GM04503 (cell line): ENCODE measurements around the gene SLC16A11.
"Not testable (repeated sequence)": the region's sequence is repeated elsewhere in the genome, so short reads cannot be mapped to it uniquely, and the experiment has no call there.

Experiments used
- DNase-seq: peaks from one replicate; pipeline ENCODE4 v3.0.0-alpha.2; 2012; ENCODE audit warnings: low read depth

Gene SLC16A11

DNA sequence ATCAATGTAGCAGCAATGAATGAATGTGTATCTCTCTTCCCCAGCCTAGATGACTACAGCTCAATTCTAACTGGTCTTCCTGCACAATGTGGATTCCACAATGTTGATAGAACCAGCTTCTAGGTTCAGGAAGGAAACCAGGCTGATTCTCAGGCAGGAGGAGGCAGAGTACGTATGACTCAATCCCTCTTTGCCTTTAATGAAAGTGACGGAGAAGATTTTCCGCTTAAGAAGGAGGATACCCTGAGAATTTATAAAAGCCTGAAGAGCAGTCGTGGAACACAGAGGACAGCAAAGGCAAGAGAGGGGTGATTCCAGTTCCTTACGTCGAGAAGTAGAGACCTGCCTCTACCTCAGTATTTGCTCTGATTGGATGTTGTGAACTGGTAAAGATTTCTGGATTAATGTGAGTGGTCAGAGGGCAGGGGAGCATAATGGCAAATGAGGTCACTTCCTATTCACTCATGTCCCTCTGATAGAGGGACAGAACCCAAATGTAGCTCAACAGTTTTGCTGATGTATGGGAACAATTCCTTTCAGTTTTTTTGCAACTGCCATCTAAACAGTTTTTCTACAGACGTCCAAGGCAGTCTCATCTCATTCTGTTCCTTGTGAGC lies 15.0 kb upstream of the SLC16A11 start:
- no peak for DNase-seq

DNA sequence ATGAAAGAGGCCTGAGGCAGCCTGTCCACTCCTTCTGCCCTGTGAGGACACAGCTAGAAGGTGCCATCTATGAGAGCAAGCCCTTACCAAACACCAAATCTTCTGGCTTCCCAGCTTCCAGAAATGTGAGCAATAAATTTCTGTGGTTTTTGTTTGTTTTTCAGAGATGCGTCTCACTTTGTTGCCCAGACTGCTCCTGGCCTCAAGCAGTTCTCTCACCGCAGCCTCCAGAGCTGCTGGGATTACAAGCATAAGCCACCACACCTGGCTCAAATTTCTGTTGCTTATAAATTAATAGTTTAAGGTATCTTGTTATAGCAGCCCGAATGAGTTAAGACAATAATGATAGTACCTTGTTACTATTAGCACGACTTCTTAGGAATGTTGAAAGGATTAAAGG lies 12.5 kb upstream of the SLC16A11 start:
- DNase-seq: peak; percentile 33

DNA sequence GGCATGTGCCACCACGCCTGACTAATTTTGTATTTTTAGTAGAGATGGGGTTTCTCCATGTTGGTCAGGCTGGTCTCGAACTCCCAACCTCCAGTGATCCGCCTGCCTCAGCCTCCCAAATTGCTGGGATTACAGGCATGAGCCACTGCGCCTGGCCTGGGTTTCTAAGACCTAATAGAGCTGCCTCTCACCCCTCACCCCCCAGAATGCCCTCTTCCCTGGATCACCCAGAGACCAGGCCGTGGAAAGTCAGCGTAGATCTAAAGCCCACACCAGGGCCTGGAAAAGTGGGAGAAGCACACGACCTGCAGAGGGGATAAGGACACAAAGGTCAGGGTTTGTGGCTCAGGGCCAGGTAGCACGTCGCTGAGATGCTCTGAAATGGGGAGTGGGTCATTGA lies 6.7 kb upstream of the SLC16A11 start:
- not testable (repeated sequence) for DNase-seq

DNA sequence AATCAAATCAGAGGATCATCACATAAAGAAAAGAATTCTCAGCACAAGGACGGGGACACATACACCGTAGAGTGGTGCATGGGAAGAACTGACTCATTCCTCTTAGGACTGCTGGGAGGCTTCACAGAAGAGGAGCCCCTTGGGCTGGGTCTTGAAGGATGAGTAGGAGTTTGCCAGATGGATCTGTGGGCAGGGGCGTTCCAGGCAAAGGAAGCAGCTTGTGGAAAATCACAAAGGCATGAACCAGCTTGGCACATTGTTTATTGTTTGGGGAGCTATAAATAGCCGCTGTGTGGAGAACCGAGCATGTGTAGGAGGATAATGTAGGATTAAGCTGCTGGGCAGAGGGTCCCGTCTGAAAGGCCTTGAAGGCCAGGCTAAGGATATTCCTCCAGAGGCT lies 5.1 kb upstream of the SLC16A11 start:
- DNase-seq: no peak

DNA sequence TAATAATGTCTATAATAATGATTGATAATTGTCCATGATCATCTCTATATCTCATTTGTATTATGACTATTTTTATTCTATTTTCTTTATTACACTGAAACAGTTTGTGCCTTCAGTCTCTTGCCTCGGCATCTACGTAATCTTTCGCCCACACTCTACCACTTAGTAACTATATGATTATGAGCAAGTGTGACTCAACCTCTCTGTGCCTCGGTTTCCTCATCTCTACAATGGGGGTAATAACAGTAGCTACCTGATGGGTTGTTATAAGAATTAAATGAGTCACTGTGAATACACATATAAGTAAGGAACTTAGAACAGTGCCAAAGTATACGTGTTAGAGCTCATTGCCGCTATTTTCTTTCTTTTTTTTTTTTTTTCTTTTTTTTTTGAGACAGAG lies 3.7 kb upstream of the SLC16A11 start:
- no peak for DNase-seq

DNA sequence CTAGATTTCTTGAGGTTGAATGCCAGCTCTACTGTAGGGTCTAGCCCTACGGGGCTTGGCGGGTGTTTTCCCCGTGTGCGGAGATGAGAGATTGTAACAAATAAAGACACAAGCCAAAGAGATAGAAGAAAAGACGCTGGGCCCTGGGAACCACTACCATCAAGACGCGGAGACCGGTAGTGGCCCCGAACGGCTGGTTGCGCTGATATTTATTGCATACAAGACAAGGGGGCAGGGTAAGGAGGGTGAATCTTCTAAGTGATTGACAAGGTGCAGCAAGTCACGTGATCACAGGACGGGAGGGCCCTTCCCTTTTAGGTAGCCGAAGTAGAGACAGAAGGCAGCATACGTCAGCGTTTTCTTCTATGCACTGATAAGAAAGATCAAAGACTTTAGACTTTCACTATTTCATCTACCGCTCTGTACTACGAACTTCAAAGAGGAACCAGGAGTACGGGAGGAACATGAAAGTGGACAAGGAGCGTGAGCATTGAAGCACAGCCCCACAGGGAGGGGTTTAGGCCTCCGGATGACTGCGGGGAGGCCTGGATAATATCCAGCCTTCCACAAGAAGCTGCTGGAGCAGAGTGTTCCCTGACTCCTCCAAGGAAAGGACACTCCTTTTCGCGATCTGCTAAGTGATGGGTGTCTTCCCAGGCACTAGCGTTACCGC lies 3.0 kb upstream of the SLC16A11 start:
- DNase-seq: not testable (repeated sequence)

DNA sequence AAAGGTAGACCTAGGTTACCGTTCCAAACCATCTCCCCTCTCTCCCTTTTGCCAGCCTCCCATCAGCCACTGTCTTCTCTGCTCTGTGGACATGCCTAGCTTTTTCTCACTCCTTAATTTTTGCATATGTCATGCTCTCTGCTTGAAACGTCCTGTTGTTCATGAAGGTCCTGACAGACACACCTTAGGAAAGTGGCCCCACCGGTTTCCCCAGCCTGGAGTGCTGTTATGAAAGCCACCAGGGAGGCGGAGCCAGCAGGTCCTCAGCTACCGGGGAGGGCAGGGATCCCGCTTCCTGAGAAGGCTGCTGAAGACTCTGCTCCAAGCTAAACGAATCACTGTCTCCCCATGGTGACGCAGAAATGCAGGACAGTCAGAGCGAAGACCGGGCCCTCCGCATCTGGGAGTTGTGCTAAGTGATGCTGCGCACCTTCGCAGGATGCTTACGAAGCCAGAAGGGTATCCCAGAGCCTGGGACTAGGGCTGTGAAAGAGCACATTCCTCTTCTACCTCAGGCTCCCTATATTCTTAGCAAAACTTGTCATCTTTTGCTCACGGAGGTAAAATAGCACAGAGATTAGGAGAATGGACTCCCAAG lies 2.3 kb upstream of the SLC16A11 start:
- DNase-seq: no peak

DNA sequence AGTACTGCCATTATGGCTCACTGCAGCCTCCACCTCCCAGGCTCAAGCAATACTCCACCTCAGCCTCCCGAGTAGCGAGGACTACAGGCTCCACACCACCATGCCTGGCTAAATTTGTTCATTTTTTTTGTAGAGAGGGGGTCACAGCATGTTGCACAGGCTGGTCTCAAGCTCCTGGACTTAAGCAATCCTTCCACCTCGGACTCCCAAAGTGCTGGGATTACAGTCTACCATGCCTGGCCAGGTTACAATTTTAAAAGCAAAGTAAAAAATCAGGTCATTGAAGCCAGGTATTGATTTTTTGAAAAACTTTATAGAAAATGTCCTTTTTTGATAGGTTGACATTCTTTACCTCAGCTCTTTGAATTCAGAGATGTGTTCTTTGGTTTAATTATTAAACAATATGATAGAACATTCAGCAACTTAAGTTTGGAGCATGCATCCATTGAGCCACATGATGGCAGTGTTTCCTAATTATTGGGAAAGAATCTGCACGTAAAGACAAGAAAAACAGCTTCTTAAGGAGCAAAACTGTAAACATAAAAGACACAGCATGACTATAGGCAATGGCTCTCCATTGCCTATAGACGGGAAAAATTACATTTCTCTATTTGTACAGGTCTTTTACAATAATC lies 1.7 kb upstream of the SLC16A11 start:
- DNase-seq: no peak

DNA sequence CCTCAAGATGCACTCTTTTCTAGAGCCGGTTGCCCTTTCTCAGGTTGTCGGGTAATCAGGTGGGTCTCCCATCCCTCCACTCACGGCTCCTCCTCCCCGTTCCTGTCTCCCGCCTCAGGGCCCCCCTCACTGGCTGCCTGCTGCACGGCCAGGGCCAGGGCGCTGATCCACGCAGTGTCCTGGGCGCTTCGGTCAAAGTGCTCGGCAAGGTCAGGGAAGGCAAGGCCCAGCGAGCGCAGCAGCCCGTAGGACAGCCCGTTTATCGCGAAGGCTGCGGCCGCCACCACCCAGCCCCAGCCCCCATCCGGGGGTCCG lies 753 bp downstream of the SLC16A11 start:
- no peak for DNase-seq

DNA sequence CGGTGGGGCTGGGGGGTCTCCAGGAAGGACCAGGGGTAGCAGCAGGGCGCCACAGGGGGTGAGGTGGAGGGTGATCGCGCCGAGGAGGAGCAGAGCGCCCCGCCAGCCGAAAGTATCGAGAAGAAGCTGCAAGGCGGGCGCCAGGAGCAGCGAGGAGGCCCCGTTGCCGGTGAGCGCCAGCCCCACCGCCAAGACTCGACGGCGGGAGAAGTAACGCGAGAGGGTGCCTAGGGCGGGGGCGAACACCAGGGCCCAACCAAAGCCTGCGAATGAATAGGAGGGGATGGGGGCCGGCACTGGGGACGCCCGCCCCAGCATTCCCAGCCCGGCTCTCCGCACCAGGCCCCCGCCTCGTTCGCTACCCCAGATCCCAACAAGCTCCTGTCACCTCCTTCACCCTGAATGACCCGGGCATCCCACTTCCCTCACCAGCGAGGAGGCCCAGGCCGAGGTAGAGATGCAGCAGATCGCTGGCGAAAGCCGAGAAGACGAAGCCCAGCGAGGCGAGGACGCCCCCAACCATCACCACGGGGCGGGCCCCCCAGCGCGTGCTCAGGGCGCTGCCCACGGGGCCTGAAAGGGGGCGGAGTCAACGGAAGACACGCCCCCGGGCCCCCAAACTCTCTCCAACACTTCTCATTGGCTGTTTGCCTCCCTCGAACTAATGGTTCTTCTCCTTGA lies 1.3 kb downstream of the SLC16A11 start:
- no peak for DNase-seq

DNA sequence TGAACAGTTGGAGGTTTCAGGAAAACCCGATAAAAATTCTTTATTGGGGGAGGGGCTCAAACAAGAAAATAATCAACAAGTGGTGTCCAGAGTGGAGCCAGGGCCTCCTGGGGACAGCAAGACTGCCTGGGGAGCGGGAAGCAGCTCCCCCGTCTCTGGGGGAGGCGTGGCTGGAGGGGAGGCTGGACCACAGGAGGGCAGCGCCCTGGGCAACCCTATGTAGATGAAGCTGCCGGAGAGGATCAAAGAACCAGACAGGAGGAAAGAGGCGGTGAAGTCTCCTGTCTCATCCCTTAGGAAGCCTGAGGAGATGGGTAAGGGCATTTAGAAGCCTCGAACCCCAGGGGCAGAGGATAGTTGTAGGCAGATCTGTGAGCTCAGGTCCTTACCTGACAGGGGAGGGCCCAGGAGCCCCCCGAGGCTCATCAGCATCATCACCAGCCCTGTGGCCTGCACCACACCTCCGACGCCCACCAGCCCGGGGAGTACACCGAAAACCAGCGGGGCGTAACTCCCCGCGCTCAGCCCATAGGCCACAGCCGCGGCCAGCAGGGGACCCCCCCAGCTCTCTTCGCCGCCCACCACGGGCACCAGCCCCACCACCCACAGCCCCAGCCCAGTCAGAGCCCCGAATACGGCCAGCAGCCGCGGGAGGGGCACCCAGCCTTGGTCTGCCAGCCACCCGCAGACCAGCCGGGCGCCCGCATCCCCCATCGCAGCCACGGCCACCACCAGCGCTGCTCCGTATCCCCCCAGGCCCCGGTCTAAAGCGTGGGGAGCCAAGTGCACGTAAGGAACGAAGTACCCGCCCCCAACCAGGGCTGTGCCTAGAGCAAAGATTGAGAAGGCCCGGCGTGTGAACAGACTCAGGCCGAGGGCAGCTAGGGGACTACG lies 2.0 kb downstream of the SLC16A11 start:
- no peak for DNase-seq

DNA sequence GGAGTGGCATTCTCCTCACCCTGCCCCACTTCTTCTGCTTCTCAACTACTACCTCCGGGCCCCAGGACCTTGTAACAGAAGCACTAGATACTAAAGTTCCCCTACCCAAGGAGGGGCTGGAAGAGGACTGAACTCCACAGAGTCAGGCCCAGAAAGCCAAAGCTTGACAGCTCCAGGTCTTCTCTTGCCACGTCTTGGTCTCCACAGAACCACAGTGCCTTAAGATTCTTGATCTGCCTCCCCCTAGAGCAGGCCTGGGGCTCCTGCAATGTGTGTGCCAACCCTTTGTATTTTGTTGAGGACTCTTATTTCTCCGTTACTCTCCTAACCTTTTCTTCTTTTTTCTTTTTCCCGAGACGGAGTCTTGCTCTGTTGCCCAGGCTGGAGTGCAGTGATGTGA lies 4.1 kb downstream of the SLC16A11 start:
- DNase-seq: no peak

DNA sequence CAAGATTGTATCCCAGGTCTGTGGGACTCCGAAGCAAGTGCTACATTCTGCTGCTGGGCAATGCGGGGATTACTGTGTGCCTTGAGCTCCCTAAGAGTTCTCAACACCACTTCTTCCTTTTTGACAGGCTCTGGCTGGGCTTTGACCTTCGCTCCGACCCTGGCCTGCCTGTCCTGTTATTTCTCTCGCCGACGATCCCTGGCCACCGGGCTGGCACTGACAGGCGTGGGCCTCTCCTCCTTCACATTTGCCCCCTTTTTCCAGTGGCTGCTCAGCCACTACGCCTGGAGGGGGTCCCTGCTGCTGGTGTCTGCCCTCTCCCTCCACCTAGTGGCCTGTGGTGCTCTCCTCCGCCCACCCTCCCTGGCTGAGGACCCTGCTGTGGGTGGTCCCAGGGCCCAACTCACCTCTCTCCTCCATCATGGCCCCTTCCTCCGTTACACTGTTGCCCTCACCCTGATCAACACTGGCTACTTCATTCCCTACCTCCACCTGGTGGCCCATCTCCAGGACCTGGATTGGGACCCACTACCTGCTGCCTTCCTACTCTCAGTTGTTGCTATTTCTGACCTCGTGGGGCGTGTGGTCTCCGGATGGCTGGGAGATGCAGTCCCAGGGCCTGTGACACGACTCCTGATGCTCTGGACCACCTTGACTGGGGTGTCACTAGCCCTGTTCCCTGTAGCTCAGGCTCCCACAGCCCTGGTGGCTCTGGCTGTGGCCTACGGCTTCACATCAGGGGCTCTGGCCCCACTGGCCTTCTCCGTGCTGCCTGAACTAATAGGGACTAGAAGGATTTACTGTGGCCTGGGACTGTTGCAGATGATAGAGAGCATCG lies 5.6 kb downstream of the SLC16A11 start:
- no peak for DNase-seq

DNA sequence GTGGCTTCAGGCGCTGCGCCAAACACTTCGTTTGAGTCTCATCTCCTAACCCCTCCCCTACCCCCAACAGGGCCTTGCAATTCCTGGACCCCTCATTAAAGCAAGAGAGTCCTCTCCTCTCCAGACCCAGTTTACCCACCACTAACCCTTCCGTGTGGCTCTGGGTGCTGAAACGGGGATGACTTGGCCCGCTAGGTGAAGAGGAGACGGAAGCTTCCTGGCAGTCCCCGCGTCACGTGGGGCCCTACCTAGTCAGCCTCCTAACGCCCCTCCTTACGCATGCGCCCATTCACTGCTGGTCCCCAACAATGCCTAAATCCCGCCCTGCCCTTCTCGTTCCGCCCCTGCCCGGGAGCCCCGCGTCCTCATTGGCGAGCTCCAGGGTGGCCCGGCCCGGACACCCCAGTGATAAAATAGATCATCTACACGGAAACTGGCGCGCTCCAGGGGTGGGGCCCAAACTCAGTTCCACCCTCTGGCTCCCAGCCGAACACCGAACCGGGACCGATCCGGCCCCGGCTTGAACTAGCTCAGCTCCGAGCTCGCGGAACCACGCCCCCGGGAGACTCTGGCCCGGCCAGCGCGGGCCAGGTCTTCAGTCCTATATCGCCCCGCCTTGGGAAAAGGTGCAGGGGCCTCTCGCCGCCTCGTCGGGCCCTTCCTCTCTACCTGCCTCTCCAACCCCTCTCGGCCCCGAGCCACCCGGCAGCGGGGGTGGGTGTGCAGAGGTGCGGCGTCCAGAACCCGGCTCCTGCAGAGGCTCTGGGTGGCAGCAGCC lies 8.1 kb downstream of the SLC16A11 start, which contains the start of gene SLC16A13:
SLC16A13 (plus strand) TSS at position 425 of the 778 bp plus-strand sequence. CDS start 368 bp downstream, outside the sequence.
- peak; percentile 82 for DNase-seq

DNA sequence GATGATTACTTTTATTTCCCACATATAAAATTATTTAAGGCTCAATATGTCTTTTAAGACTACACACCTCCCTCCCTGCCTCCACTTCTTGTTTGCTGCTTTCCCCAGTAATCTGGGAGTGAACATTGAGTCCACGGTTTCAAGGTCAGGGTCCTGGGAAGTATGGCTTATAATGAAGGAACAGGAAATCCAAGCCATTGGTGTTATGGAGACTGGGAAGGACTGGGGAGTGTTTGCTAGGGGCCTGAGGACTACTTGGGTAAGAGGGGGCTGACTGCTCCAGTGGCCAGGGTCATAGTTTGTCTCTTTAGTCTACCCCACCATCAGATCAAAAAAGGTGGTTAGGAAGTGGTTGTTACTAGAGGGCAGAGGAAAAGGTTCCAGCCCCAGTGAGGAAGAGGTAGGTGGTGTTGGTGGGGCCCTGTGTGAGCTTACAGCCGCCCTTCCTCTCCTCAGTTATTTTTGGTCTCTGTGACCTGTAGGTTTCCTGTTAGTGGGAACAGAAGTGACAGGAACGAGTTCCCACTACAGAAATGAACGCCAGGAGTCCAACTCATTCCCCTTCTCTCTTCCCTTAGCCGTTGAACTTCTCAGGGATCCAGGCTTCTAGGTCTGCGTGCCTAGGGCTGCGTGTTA lies 8.8 kb downstream of the SLC16A11 start:
- no peak for DNase-seq

DNA sequence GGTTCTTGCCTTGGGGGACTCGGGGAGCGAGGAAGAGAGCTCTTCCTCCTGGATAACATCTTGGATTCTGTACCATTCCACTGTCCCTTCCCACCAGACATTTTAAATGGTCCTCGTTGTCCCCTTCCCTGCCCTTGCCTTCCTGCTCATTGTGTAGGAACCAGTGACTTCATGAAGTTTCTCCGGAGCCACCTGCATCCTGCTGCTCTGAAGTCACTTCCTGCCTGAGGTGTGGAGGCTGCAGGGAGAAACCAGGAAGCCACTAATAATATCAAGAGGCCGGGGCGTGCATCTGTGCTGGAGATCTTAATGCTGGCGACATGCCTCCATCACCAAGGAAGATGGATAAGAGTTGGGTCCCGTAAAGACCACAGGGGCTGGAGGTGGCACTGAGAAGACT lies 14.2 kb downstream of the SLC16A11 start:
- DNase-seq: no peak

DNA sequence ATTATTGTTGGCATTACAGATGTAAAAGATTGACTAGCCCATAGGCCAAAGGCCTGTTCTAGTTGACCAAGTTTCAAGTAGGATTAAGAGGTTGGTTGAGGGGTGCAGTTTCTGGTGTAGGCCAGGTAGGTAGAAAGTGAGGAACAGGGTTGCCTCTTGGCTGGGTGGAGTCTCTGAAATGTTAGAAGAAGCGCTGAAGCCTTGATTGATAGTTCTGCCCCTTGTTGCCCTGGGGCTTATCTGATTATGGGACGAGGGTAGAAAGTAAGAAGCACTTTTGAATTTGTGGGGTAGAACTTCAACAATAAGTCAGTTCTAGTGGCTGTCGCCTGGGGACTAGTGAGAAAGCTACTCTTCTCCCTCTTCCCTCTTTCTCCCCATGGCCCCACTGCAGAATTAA lies 14.8 kb downstream of the SLC16A11 start:
- no peak for DNase-seq

DNA sequence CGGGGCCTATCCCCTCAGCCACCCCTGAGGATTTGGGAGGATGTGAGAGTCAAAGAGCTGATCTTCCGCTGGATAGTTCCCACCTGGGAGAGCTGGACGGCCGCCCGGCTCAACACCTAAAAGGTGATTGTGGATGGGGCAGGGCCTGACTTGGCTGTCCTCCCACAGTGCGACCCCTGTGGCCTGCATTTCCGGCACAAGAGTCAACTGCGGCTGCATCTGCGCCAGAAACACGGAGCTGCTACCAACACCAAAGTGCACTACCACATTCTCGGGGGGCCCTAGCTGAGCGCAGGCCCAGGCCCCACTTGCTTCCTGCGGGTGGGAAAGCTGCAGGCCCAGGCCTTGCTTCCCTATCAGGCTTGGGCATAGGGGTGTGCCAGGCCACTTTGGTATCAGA lies 16.6 kb downstream of the SLC16A11 start:
- no peak for DNase-seq

DNA sequence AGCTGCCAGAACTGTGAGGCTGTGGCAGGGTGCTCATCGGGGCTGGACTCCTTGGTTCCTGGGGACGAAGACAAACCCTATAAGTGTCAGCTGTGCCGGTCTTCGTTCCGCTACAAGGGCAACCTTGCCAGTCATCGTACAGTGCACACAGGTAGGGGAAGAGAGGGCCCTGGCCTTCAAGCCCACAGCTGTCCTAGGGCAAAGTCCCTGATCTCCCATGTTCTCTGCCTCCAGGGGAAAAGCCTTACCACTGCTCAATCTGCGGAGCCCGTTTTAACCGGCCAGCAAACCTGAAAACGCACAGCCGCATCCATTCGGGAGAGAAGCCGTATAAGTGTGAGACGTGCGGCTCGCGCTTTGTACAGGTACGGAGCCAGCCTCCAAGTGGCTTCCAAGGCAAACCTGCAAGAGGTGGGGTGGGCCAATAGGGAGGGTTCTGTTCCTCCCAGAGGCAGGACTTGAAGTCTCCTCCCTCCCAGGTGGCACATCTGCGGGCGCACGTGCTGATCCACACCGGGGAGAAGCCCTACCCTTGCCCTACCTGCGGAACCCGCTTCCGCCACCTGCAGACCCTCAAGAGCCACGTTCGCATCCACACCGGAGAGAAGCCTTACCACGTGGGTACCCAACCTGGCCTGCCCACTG lies 17.3 kb downstream of the SLC16A11 start:
- DNase-seq: no peak
